ENCODE data around the gene CLEC16A.

CLEC16A gene

DNA sequence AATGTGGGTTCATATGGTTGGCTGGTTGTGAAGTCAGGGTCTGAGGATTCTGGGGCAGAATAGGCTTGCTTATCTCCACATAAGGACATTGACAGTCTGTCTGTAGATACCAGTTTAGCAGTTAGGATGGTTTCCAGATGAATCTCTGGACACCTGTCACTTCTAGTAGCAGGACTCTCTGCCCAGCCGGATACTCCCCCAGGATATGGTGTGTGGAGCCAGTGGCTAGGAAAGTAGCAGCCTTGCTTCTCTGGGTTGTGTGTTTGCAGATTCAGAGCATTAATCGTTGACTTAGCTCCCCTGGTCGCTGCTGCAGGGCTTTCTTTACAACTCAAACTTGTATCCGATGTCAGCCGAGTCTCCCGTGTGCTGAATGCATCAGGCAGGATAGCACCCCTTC is 45.2 kb downstream of the CLEC16A start:
- DNase-seq (ENCODE audit: low spot score) = peak; percentile 23

DNA sequence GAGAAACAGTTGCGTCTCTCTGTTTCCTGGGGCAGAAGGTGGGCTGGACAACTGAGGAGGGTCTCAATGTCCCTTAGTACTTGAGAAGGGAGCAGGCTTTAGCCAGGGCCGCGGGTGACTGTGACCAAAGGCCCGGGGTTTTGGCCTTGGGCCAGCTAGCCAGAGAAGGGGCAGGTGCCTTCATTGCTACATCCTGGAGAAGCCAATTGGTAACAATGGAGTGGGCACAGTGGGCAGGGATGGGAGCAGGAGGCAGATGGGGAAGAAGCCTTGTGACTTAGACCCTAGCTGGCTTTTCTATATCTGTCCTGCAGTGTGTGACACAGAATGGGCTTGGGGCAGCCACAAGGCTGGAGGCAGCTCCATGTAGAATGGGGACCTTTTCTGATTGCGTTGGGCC is 46.0 kb downstream of the CLEC16A start:
- no peak for DNase-seq (ENCODE audit: low spot score)

DNA sequence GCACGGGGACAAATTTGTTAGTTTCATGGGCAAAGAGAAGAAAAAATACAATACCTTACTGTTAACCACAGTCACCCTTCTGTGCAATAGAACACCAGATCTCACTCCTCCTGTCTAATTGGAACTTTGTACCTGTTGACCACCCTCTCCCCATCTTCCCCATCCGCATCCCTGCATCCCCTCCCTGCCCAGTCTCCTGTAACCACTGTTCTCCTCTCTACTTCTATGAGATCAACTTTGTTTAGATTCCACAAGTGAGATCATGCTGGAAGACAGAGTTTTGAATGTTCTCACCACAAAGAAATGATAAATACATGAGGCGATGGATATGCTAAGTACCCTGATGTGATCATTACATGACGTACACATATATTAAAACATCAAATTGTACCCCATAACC is 47.7 kb downstream of the CLEC16A start:
- peak; percentile 54 for DNase-seq (ENCODE audit: low spot score)

DNA sequence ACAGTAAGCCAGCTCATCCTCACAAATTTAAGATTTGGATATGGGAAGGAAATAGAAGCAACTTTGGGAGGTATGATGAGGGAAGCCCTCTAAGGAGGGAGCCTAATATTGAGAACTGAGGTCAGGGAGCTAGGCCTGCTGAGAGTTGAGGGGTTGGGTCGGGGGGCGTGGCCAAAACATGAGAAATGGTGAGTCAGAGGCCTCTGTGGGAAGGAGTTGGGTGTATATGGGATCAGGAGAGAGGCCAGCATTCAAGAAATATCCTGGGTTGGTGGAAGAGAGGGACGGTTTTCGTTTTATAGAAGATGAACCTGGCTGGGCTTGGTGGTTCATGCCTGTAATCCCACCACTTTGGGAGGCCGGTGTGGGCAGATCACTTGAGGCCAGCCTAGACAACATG is 48.4 kb downstream of the CLEC16A start:
- peak; percentile 71 for DNase-seq (ENCODE audit: low spot score)

DNA sequence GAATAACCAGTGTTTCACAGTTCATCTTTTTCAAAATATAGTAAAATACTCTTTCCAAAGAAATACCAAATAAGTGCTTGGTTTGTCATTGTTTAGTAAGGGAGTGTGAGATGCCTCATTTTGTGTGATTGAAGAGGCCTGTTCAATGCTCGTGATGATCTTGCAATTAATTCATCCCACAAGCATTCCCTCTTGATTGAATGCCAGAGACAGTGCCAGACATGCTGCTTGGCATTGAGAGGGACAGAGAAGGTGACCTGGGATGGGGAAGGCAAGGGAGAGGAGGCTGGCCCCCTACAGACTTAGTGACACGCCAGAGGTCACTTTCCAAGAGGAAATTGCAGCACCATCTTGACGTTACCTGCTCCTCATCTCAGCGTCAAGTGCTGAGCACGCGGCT is 49.3 kb downstream of the CLEC16A start:
- DNase-seq (ENCODE audit: low spot score) = no peak

DNA sequence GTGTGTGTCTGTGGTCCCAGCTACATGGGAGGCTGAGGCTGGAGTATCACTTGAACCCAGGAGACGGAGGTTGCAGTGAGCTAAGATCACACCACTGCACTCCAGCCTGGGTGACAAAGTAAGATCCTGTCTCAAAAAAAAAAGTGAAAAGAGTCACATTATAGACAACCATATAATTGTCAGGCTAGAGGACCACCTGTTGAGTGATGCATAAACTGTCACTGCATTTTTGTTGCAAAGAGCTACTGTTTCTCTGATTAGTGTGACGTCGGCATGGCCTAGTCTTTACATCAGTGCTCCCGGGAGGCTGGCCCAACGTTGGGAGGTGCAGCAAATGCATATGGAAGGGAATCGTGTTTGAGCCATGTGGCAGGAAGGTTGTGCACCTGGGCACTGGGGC is 50.2 kb downstream of the CLEC16A start:
- no peak for DNase-seq (ENCODE audit: low spot score)

DNA sequence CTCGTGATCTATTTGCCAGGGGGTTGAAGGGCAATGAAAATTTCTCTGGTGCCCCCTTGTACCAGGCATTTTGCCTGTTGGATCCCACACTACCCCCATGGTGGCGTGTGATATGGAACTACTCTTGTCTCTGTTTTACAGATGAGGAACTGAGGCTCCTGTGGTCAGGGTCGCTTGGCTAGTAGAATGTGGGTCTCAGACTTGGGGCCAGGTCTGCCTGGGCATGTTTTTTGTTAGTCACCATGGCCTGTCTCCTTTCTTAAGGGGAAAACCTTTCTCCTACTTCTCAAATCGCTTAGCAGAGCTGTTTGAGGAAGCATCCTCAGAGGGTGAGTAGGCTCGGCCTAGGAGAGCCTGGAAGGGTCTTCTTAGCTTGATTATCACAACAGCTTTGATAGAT is 51.2 kb downstream of the CLEC16A start:
- no peak for DNase-seq (ENCODE audit: low spot score)

DNA sequence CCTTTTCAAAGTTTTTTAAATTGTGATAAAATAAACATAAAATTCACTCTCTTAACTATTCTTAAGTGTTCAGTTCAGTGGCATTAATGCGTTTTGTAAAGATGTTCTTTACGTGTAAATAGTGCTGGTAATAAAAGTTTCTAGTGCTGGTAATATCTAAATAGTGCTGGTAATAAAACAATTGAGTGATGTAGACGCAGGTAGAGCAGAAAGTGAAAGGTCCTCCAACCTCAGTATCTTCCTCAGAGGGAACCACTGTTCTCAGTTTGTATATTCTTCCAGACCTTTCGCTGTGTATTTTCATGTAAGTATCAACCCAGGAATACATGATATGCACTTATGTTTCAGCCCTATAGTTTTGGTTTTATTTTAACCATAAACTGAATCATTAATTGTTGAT is 53.1 kb downstream of the CLEC16A start:
- DNase-seq (ENCODE audit: low spot score) = no peak

DNA sequence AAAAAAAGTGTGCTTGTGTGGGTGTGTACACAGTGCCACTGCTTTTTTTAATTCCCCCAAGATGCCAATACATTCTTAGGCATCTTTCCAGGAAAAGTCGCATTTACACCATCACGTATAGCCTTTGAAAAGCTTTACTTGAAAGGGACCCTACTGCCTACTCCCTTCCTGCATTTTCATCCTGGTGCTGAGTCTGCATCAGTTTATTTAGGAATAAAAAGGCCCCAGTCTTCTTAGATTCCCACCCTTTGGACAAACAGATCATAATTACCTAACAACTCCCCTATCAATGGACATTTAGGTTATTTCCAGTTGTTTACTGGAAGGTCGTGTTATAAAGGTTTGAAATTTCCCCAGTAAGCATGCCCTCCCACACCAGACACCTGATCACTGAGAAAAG is 54.9 kb downstream of the CLEC16A start:
- DNase-seq (ENCODE audit: low spot score) = no peak

DNA sequence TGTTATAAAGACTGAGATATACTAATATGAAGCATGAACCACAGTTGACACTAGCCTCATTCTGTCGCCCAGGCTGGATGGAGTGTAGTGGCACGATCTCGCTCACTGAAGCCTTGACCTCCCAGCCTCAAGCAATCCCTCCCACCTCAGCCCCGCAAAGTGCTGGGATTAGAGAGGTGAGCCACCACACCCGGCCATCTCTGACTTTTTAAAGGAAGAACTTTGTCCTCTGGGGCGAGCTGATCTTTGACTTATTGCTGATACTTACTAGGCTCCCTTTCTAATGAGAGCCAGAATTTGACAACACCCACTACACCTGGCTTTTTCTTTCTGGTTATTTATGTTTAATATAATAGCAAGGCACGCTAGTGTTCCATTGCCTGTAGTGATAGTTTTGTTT is 57.2 kb downstream of the CLEC16A start:
- no peak for DNase-seq (ENCODE audit: low spot score)

DNA sequence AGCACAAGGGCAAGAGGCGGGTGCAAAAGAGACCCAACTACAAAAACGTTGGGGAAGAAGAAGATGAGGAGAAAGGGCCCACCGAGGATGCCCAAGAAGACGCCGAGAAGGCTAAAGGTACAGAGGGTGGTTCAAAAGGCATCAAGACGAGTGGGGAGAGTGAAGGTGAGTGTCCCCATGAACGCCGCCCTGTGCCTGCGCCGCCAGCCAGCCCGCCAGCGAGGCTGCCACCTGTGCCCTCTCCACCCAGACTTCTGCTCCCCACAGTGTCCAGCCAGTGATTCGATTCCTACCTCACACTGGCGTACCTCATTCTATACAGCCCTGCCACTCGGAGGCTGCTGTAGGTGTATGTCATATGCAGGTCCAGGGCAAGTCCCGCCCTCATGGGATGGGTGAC is 58.8 kb downstream of the CLEC16A start:
- DNase-seq (ENCODE audit: low spot score) = no peak

DNA sequence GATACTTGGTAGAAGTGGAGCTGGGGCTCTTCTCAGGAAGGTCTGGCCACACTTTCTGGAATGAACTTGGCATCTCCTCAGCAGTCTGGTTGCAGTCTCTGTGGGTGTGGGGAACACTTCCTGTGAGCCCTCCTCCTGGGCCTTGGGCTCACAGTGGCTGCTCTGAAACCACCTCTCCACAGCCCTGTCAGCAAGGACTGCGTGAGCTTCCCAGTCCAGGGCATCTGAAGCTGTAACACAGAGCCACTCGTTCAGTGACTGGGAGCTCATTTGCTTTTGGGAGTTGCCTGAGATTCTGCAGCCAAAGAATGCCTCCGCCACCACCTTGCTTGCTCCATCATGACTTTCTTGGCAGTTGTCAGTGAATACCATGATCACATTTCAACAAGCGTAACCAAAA is 60.0 kb downstream of the CLEC16A start:
- DNase-seq (ENCODE audit: low spot score) = no peak

DNA sequence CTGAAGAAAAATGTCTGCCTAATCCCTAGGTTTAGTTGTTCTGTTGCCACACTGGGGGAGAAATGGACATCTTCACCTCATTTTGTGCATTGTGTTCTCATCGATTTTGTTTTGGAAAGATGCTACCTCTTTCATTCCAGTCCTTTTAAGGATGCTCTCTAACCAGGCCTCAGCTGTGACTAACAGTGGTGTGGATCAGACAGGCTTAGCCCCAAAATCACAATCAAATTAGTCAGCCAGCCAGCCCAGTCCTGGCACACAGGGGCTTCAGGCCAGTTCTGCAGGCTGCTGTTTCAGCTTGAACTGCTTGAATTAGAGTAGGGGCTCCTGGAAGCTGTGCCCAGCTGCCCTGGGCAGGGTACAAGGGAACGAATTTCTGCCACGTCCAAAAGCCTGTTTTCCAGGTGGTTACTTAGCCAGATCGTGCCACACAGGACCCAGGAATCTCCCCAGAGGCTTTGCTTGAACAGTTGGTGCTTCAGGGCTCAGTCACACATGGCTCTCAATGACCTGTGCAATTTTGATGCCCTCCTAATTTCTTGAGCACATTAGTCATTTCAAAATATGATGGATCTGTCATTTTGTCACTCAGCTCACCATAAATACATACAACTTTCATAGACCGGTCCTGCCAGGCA is 60.7 kb downstream of the CLEC16A start:
- peak; percentile 51 for DNase-seq (ENCODE audit: low spot score)

DNA sequence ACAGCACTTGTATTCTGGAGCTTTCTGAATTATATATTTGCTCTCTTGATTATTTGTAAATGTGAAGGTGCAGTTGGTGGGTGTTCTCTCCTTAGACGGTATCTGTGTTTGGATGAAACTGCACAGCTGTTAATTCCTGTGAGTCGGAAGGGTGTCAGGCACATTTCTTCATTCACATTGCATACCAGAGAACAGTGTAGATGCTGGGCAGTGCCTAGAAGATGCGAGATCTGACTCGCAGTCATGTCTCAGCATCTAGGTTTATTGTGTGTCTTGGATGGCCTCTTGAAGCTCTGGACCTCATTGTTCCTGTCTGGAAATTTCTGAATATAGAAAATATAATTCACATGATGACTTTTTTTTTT is 61.2 kb downstream of the CLEC16A start:
- peak; percentile 76 for DNase-seq (ENCODE audit: low spot score)

DNA sequence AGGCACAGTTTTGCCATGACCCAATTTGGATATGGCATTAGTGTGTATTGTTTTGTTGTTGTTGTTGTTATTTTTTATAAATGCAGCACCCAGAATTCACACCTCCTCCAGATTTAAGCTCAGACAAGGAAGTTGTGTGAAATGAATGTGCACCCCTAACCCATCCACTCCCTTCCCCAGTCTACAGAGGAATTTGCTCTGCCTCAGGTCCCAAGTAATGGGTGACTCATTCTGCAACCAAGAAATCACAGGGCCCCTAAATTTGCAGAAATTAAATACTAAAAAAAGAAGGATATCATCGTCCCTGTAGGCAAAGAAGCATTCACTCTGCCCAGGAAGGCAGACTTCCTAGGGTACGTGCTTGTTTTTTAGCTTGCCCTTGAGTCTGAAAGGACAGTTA is 62.3 kb downstream of the CLEC16A start:
- DNase-seq (ENCODE audit: low spot score) = no peak

DNA sequence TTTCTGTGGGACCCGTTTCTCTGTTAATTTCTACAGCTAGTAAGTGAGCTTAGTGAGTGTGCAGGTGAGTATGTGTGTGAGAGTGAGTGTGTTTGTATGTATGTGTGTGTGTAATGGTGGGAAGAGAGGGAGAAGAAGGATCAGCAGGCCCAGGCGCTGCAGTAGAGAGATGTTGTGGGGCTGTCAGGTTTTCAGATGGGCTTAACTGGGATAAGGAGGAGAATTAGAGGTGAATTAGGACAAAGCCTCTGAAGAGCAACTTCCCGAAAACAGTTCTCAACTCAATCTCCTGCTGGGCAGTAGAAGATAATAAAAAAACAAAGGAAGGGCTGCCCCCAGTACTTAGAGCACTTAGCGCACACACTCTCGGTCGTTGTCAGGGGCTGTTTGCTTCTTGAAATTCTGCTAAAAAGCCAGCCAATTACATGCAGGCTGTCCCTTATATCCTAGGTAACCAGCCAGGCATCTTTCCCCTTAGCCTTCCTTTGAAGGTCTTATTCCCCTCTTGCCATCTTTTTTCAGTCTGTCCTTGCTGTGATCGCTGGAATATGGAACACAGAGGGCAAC is 63.4 kb downstream of the CLEC16A start:
- no peak for DNase-seq (ENCODE audit: low spot score)

DNA sequence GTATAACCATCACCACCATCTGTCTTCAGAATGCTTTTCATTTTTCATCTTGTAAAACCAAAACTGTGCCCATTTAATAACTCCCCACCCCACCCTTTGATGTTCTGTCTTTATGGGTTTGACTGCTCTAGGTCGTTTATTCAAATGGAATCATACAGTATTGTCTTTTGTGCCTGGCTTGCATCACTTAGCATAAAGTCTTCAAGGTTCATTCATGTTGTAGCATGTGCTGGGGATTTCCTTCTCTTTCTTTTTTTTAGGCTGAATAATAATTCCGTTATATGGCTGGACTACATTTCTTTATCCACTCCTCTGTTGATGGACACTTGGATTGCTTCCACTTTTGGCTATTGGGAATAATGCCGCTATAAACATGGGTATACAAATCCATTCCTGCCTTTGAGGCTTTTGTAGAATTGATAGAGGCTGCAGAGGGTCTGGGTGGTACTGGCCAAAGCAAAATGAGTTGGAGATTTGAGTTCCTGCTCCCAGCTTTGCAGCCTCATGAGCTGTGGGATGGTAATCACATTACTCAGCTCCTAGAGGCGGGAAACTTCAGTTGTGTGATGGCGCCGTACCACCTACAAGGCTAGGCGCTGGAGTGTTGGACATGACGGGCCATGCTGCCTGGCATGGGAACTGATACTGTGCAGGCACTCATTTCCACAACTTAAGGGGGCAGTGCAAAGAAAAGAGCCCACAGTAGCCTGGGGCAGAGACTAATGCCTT is 64.8 kb downstream of the CLEC16A start:
- no peak for DNase-seq (ENCODE audit: low spot score)

DNA sequence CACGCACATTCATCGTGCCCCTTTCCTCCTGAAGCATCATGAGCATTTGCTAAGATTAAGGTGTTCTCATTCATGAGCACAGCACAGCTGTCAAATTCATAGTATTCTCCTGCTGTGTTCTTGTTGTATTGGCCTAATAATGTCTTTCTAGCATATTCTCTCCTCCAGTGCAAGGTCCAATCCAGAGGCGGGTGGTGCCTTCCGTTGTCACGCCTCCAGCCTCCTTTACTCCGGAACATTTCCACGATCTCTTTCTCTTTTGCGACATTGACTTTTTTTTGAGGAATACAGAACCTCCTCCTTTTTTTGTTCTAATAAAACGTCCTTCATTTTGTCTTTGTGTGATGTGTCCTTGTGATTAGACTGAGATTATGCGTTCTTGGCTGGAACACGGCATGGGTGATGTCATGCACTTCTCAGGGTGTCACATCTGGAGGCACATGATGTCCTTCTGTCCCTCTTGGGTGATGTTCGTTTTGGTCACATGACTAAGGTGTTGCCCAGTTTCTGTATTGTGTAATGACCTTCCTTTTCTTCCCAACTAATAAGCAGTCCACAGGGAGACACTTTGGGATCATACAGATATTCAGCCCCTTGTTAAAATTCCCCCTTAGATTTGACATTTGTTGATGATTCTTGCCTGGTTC is 66.3 kb downstream of the CLEC16A start:
- no peak for DNase-seq (ENCODE audit: low spot score)

DNA sequence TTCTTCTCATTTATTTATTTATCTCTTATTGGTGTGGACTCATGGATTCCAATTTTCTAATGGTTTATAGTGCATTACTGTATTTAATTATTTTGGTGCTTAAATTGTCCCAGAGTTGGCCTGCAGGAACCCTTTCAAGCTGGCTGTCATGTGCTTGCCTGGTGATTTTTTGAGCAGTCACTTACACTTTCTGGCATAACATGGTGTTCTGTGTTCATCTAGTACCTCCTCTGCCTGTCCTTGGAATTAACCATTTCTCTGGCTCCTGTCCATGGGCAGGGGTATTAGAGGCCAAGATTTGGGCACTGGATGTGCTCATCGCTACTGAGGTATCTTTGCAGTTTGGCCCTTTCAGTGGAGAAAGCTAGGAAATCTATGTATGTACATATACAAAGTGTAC is 67.0 kb downstream of the CLEC16A start:
- no peak for DNase-seq (ENCODE audit: low spot score)

DNA sequence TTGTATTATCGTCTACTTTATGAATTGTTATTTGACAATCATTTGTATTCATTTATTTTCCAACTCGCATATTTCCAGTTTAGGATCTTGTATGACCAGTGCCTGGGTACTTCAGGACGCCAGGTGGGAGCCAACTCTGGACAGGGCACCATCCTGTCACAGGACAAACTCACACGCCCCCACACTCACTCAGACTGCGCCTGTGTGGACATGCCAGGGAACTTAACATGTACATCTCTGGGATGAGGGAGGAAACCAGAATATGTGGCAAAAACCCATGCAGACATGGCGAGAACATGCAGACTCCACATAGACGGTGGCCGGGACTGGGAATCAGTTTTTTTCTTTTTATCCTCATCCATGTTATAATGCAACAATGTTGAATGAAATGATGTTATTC is 68.5 kb downstream of the CLEC16A start:
- DNase-seq (ENCODE audit: low spot score) = no peak

DNA sequence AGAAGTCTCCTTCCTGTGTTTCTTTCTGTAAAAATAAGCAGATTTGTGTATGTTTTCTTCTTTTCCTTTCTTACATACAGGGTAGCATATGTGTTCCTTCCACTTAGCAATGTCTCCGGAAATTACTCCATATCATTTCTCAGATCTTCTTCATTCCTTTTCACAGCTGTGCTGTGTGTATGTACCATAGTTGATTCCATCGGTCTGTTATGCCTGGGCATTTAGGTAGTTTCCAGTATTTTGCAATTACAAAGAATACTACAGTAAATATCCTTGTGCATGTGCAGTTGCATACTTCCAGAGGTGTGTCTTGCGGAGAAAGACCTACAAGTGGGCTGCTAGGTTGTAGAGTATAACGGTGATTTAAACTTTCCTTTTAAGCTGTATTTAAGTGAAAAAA is 69.8 kb downstream of the CLEC16A start:
- no peak for DNase-seq (ENCODE audit: low spot score)

DNA sequence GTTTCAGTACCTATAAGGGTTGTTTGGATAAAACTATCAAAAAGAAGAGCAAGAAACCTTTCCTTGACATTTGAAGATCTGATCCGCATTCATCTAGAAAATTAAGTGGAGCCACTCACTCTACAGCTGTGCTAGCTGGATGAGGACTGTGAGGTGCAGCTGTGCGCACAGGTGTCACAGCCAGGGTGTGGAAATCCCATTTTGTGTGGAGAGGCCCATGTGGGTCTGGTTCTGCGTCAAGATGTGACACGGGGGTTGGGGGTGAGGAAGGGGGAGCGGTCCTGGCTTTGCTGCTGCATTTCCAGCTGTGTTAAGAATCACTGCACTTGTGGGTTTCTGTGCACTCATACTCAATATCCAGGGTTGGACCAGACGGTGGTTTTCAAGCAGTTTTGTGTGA is 70.7 kb downstream of the CLEC16A start:
- no peak for DNase-seq (ENCODE audit: low spot score)

DNA sequence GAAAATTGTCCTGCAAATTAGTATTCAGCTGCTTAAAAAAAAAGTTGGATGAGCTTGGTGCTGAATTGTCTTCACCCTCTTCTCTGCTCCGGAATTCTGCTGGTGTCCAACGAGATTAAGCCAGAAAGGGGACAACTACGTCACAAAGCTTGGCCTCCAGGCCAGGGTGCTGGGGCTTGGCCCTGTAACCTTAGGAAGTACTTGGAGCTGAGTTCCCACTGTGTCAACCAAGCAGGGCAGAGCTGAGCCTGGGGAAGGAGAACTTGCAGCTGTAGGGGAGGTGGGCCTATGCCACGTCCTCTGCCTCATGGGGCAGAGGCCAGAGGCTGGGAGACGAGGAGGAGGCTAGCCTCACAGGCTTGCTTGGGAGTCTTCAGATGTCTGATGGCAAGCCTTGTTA is 71.2 kb downstream of the CLEC16A start:
- no peak for DNase-seq (ENCODE audit: low spot score)
